Measurements from ENCODE around the gene STX12.
"Not testable (repeated sequence)": the region's sequence is repeated elsewhere in the genome, so short reads cannot be mapped to it uniquely, and the experiment has no call there.

Gene STX12

GRCh38 chr1:27830621-27831440 is 57.8 kb downstream of the STX12 start, which contains the start of gene PPP1R8:
Gene PPP1R8, plus strand, starts transcription at chr1:27830782. Its CDS starts 54 bp downstream, at chr1:27830836.
- peak; percentile 84 to 89 for DNase-seq (ENCODE audit: low read depth in 2 of 2)

- no peak for DNase-seq (ENCODE audit: low read depth in 2 of 2)
Measured at GRCh38 chr1:27831568-27832410, 58.8 kb downstream of the STX12 start.

GRCh38 chr1:27832762-27833161 is 59.7 kb downstream of the STX12 start:
- DNase-seq (ENCODE audit: low read depth in 2 of 2), result no peak

- no peak for DNase-seq (ENCODE audit: low read depth in 2 of 2)
Measured at GRCh38 chr1:27833470-27833869, 60.5 kb downstream of the STX12 start.

- DNase-seq (ENCODE audit: low read depth in 2 of 2), result no peak
Measured at GRCh38 chr1:27835046-27835445, 62.0 kb downstream of the STX12 start.

GRCh38 chr1:27835501-27835900 is 62.5 kb downstream of the STX12 start:
- no peak for DNase-seq (ENCODE audit: low read depth in 2 of 2)

GRCh38 chr1:27849951-27850350 is 76.9 kb downstream of the STX12 start:
- DNase-seq (ENCODE audit: low read depth in 2 of 2), result no peak

GRCh38 chr1:27855085-27855484 is 82.1 kb downstream of the STX12 start:
- DNase-seq (ENCODE audit: low read depth in 2 of 2), result no peak

GRCh38 chr1:27856561-27857343 is 83.7 kb downstream of the STX12 start:
- no peak for DNase-seq (ENCODE audit: low read depth in 2 of 2)

GRCh38 chr1:27857552-27857951 is 84.5 kb downstream of the STX12 start:
- DNase-seq (ENCODE audit: low read depth in 2 of 2), result not testable (repeated sequence)

- DNase-seq (ENCODE audit: low read depth in 2 of 2), result peak; percentile 59 to 74
Measured at GRCh38 chr1:27858072-27858948, 85.3 kb downstream of the STX12 start.

GRCh38 chr1:27858949-27859576 is 86.0 kb downstream of the STX12 start:
- DNase-seq (ENCODE audit: low read depth in 2 of 2), result no peak

GRCh38 chr1:27861436-27861835 is 88.4 kb downstream of the STX12 start:
- no peak for DNase-seq (ENCODE audit: low read depth in 2 of 2)

GRCh38 chr1:27862004-27862403 is 89.0 kb downstream of the STX12 start:
- no peak for DNase-seq (ENCODE audit: low read depth in 2 of 2)

GRCh38 chr1:27862671-27863537 is 89.9 kb downstream of the STX12 start:
- no peak for DNase-seq (ENCODE audit: low read depth in 2 of 2)

GRCh38 chr1:27863538-27863915 is 90.5 kb downstream of the STX12 start:
- DNase-seq (ENCODE audit: low read depth in 2 of 2), result no peak

GRCh38 chr1:27864264-27864895 is 91.4 kb downstream of the STX12 start:
- no peak for DNase-seq (ENCODE audit: low read depth in 2 of 2)

GRCh38 chr1:27865821-27866220 is 92.8 kb downstream of the STX12 start:
- DNase-seq (ENCODE audit: low read depth in 2 of 2), result no peak

- no peak for DNase-seq (ENCODE audit: low read depth in 2 of 2)
Measured at GRCh38 chr1:27868556-27868931, 95.5 kb downstream of the STX12 start.
